Measurements from ENCODE around the gene RC3H2.

Gene RC3H2

GRCh38 chr9:122940749-122941581 is 35.8 kb upstream of the RC3H2 start, which contains the start of gene RABGAP1:
Gene RABGAP1 (plus strand): TSS chr9:122941020. CDS start chr9:122957060, 16,040 bp downstream.
- Histone ChIP-seq H3K36me3 (ENCODE audit: control insufficient read depth, insufficient read depth, low read length) (peaks cover 23% of the 10 kb centered on the region), H3K9me3 (ENCODE audit: control insufficient read depth, insufficient read depth, low read depth, low read length) (no peaks in the 10 kb centered on the region)

GRCh38 chr9:122940454-122940748 is 35.2 kb upstream of the RC3H2 start:
- H3K27ac ChIP-seq (ENCODE audit: low read depth, low read length): peak overlapping the region; percentile 32; the same call in 1 of the 2 replicates
- peak overlapping the region; percentile 46 for H3K9ac ChIP-seq (ENCODE audit: low read length)

More at GRCh38 chr9:122940749-122941581, 35.8 kb upstream of the RC3H2 start, which contains the start of gene RABGAP1:
- Histone ChIP-seq H3K27me3 (ENCODE audit: control insufficient read depth, insufficient read depth, low read length) (no peaks in the 10 kb centered on the region), H3K9ac (ENCODE audit: low read length) (peak within 1 kb of the TSS; percentile 95), H3K4me1 (ENCODE audit: control insufficient read depth, insufficient read depth, low read length) (peaks cover 5% of the 10 kb centered on the region; the same call in 1 of the 2 replicates), H3K4me3 (ENCODE audit: low read depth, low read length) (peak within 1 kb of the TSS; percentile 84), H3K27ac (ENCODE audit: low read depth, low read length) (peak within 1 kb of the TSS; percentile 93)

DNA sequence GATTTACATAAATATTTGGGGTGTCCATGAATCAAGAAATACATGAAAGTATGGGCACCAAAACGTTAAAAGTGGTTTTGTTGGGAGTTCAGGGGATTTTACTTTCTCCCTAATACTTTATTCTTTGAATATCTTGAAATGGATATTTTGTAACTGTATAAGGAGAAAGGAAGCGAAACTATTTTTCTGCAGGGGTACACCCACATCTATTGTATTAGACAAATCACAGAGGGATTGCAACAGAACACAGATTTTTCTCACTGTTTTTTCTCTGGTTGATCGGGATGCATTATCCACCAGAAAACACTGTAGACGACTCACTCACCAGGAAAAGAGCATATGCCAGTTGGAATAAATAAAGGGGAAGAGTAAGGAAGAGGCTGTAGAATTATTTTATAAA is 34.4 kb upstream of the RC3H2 start:
- H3K4me1 ChIP-seq (ENCODE audit: control insufficient read depth, insufficient read depth, low read length): peaks cover 5% of the 10 kb centered on the region; the same call in 1 of the 2 replicates
- H3K27me3 ChIP-seq (ENCODE audit: control insufficient read depth, insufficient read depth, low read length): no peaks in the 10 kb centered on the region
- no peak overlapping the region for H3K9ac ChIP-seq (ENCODE audit: low read length)
- no peaks in the 10 kb centered on the region for H3K9me3 ChIP-seq (ENCODE audit: control insufficient read depth, insufficient read depth, low read depth, low read length)
- peaks cover 23% of the 10 kb centered on the region for H3K36me3 ChIP-seq (ENCODE audit: control insufficient read depth, insufficient read depth, low read length)
- H3K27ac ChIP-seq (ENCODE audit: low read depth, low read length): no peak overlapping the region
- H3K4me3 ChIP-seq (ENCODE audit: low read depth, low read length): no peak overlapping the region

More at GRCh38 chr9:122940454-122940748, 35.2 kb upstream of the RC3H2 start:
- Histone ChIP-seq H3K36me3 (ENCODE audit: control insufficient read depth, insufficient read depth, low read length) (peaks cover 23% of the 10 kb centered on the region), H3K4me1 (ENCODE audit: control insufficient read depth, insufficient read depth, low read length) (peaks cover 5% of the 10 kb centered on the region; the same call in 1 of the 2 replicates), H3K4me3 (ENCODE audit: low read depth, low read length) (peak overlapping the region; percentile 56), H3K9me3 (ENCODE audit: control insufficient read depth, insufficient read depth, low read depth, low read length) (no peaks in the 10 kb centered on the region), H3K27me3 (ENCODE audit: control insufficient read depth, insufficient read depth, low read length) (no peaks in the 10 kb centered on the region)

- Histone ChIP-seq H3K4me3 (ENCODE audit: low read depth, low read length) (no peak overlapping the region), H3K9ac (ENCODE audit: low read length) (no peak overlapping the region), H3K4me1 (ENCODE audit: control insufficient read depth, insufficient read depth, low read length) (peaks cover 9% of the 10 kb centered on the region; the same call in 1 of the 2 replicates), H3K36me3 (ENCODE audit: control insufficient read depth, insufficient read depth, low read length) (peaks cover 23% of the 10 kb centered on the region), H3K9me3 (ENCODE audit: control insufficient read depth, insufficient read depth, low read depth, low read length) (no peaks in the 10 kb centered on the region), H3K27ac (ENCODE audit: low read depth, low read length) (no peak overlapping the region), H3K27me3 (ENCODE audit: control insufficient read depth, insufficient read depth, low read length) (no peaks in the 10 kb centered on the region)
These were observed 31.7 kb upstream of the RC3H2 start for GRCh38 chr9:122936883-122937282.

DNA sequence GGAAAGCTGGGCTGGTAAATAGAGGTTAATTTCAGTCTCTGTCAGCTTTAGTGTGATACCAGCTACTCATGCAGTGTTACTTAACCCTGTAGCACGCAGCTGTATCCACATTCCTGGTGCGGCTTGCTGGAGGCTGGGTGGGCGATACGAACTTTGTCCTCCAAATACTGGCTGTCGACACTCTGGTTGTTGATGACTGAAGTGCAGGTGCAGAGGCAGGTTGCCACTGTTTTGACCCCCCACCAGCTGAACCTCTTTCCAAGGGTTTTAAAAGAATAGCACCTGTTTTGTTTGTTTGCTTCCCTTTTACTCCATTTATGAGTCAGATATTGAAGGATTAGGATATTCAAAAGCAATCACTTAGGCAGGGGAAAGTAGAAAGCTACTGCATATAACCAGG is 31.3 kb upstream of the RC3H2 start:
- Histone ChIP-seq H3K27me3 (ENCODE audit: control insufficient read depth, insufficient read depth, low read length) (no peaks in the 10 kb centered on the region), H3K27ac (ENCODE audit: low read depth, low read length) (no peak overlapping the region), H3K36me3 (ENCODE audit: control insufficient read depth, insufficient read depth, low read length) (peaks cover 23% of the 10 kb centered on the region), H3K9ac (ENCODE audit: low read length) (no peak overlapping the region), H3K4me1 (ENCODE audit: control insufficient read depth, insufficient read depth, low read length) (peaks cover 9% of the 10 kb centered on the region; the same call in 1 of the 2 replicates), H3K4me3 (ENCODE audit: low read depth, low read length) (no peak overlapping the region), H3K9me3 (ENCODE audit: control insufficient read depth, insufficient read depth, low read depth, low read length) (no peaks in the 10 kb centered on the region)

GRCh38 chr9:122931226-122932121 is 26.3 kb upstream of the RC3H2 start, which contains the start of gene ZBTB26:
Gene ZBTB26 (minus strand): TSS chr9:122931512. CDS start chr9:122919934, 11,578 bp downstream.
- Histone ChIP-seq H3K27me3 (ENCODE audit: control insufficient read depth, insufficient read depth, low read length) (no peaks in the 10 kb centered on the region), H3K4me1 (ENCODE audit: control insufficient read depth, insufficient read depth, low read length) (peaks cover 11% of the 10 kb centered on the region), H3K27ac (ENCODE audit: low read depth, low read length) (peak within 1 kb of the TSS; percentile 83), H3K9me3 (ENCODE audit: control insufficient read depth, insufficient read depth, low read depth, low read length) (no peaks in the 10 kb centered on the region), H3K9ac (ENCODE audit: low read length) (peak within 1 kb of the TSS; percentile 87), H3K36me3 (ENCODE audit: control insufficient read depth, insufficient read depth, low read length) (peaks cover 4% of the 10 kb centered on the region), H3K4me3 (ENCODE audit: low read depth, low read length) (peak within 1 kb of the TSS; percentile 98)

DNA sequence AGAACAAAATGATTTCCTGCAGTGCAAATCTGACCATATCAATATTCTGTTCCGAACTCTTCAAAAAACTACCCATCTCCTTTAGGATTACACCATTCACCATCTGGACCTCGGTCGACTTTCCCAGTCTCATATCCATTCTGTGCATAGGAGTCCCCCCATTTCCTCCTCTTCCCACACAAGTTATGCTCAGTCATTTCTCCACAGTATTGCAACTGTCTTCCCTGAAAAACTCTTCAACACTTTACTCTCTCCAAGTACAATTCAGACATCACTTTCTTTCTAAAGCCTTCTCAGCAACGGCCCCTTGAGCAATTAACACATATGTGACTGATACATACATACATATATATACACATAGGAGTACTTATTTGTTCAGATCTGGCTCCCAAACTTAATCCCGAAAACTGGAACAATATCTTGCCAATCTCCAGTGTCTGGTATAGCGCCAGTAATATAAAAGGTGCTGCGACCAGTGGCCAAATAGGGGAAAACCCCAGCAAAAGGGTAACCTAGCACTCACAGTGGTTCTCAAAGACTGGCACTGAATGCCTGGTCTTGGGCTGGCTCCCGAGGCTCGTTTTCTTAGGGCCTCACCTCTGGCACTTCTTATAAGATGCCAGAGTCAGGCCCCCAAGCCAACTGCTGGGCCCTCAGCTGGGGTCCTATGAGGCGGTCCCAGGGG is 25.5 kb upstream of the RC3H2 start:
- H3K4me3 ChIP-seq (ENCODE audit: low read depth, low read length): peak overlapping the region; percentile 98
- no peaks in the 10 kb centered on the region for H3K27me3 ChIP-seq (ENCODE audit: control insufficient read depth, insufficient read depth, low read length)
- no peaks in the 10 kb centered on the region for H3K9me3 ChIP-seq (ENCODE audit: control insufficient read depth, insufficient read depth, low read depth, low read length)
- no peaks in the 10 kb centered on the region; the same call in 1 of the 2 replicates for H3K36me3 ChIP-seq (ENCODE audit: control insufficient read depth, insufficient read depth, low read length)
- H3K4me1 ChIP-seq (ENCODE audit: control insufficient read depth, insufficient read depth, low read length): peaks cover 11% of the 10 kb centered on the region
- peak overlapping the region; percentile 83 for H3K27ac ChIP-seq (ENCODE audit: low read depth, low read length)
- peak overlapping the region; percentile 87 for H3K9ac ChIP-seq (ENCODE audit: low read length)

DNA sequence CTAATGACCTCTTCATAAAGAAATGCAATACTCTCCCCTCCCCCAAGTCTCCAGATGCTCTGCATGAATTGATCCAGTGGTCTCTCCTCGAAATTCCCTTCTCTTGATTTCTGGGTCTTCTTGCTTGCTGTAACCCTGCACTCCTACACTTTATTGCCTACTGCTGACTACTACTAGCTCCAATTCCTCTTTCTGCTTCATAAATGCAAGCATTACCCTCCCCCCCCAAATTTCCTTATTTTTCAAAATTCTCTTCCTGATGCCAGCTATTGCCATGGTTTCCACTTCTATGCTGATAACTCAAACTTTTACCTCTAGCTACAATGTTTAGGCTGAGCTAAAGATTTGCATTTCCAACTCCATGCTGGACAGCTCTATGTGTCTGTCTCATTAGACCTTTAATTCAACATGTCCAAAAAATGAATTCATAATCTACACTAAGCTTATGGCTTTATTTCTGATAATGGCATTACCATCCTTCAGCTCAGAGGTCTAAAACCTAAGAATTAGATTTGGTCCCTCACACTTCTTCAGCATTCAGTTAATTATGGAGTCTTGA is 24.7 kb upstream of the RC3H2 start:
- Histone ChIP-seq H3K4me1 (ENCODE audit: control insufficient read depth, insufficient read depth, low read length) (peaks cover 11% of the 10 kb centered on the region), H3K36me3 (ENCODE audit: control insufficient read depth, insufficient read depth, low read length) (no peaks in the 10 kb centered on the region; the same call in 1 of the 2 replicates), H3K27me3 (ENCODE audit: control insufficient read depth, insufficient read depth, low read length) (no peaks in the 10 kb centered on the region), H3K9me3 (ENCODE audit: control insufficient read depth, insufficient read depth, low read depth, low read length) (no peaks in the 10 kb centered on the region), H3K27ac (ENCODE audit: low read depth, low read length) (no peak overlapping the region), H3K4me3 (ENCODE audit: low read depth, low read length) (peak overlapping the region; percentile 98; the same call in 1 of the 2 replicates), H3K9ac (ENCODE audit: low read length) (no peak overlapping the region)

DNA sequence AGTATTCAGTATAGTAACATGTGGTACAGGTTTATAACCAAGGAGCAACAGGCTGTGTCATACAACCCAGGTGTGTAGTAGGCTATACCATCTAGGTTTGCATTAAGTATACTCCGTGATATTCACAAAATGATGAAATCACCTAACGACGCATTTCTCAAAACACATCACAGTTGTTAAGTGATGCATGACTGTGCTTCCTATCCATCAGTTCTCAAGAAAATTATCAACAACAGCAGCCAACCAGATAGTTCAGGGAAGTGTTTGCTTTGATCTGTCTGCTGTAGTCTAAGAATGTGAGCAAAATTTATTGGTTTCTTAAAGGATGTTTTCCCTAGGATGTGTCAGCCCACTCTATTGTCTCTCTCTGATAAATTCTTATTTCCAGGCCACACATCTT is 18.8 kb upstream of the RC3H2 start:
- no peaks in the 10 kb centered on the region for H3K9me3 ChIP-seq (ENCODE audit: control insufficient read depth, insufficient read depth, low read depth, low read length)
- no peak overlapping the region for H3K9ac ChIP-seq (ENCODE audit: low read length)
- H3K4me3 ChIP-seq (ENCODE audit: low read depth, low read length): no peak overlapping the region
- H3K4me1 ChIP-seq (ENCODE audit: control insufficient read depth, insufficient read depth, low read length): peaks cover 10% of the 10 kb centered on the region; the same call in 1 of the 2 replicates
- H3K36me3 ChIP-seq (ENCODE audit: control insufficient read depth, insufficient read depth, low read length): peaks cover 11% of the 10 kb centered on the region
- H3K27me3 ChIP-seq (ENCODE audit: control insufficient read depth, insufficient read depth, low read length): no peaks in the 10 kb centered on the region
- H3K27ac ChIP-seq (ENCODE audit: low read depth, low read length): no peak overlapping the region

DNA sequence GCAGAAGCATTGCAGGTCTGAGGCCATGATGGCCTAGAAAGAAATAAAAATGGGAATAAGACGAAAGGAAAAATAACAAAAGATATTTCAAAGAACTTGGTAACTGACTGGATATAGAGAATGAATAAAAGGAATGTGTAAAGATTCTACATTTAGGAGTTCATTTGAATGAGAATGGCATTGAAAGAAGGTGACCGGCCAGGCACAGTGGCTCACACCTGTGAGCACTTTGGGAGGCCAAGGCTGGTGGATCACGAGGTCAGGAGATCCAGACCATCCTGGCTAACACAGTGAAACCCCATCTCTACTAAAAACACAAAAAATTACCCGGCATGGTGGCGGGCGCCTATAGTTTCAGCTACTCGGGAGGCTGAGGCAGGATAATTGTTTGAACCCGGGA is 17.6 kb upstream of the RC3H2 start:
- Histone ChIP-seq H3K36me3 (ENCODE audit: control insufficient read depth, insufficient read depth, low read length) (peaks cover 19% of the 10 kb centered on the region), H3K9ac (ENCODE audit: low read length) (no peak overlapping the region), H3K27me3 (ENCODE audit: control insufficient read depth, insufficient read depth, low read length) (no peaks in the 10 kb centered on the region), H3K27ac (ENCODE audit: low read depth, low read length) (no peak overlapping the region), H3K4me3 (ENCODE audit: low read depth, low read length) (no peak overlapping the region), H3K4me1 (ENCODE audit: control insufficient read depth, insufficient read depth, low read length) (peaks cover 10% of the 10 kb centered on the region; the same call in 1 of the 2 replicates), H3K9me3 (ENCODE audit: control insufficient read depth, insufficient read depth, low read depth, low read length) (no peaks in the 10 kb centered on the region)

Data from HUES6 (cell line).